ENCODE measurements around the gene TMEM179. TPM values are rescaled to one million over a fixed set of nuclear protein-coding genes. Genes with fewer than 3 reads are reported as not detected.

TMEM179 gene
- total RNA-seq, 4 donors from 2014 or later = not detected

GRCh38 chr14:104587641-104588040 lies 16.9 kb downstream of the TMEM179 start:
- no peak overlapping the region for H3K4me3 ChIP-seq (ENCODE audit: low read depth, poor library complexity, severe bottlenecking)
- TF ChIP-seq POLR2A (IDR thresholded peaks at IDR 0.05) (no peak), CTCF (IDR thresholded peaks at IDR 0.05) (no peak)
- 48 to 66% methylated on average over 14 to 19 of the region's 19 CpGs for WGBS, 2 donors
- DNase-seq (ENCODE audit: low spot score in 2 of 2) = no peak
- intact Hi-C loops (cut with DNase I; ENCODE audit: low total_unique reads) = no loop called here

- TF ChIP-seq CTCF (IDR thresholded peaks at IDR 0.05) (no peak), POLR2A (IDR thresholded peaks at IDR 0.05) (no peak)
- DNase-seq (ENCODE audit: low spot score in 2 of 2) = no peak
- H3K4me3 ChIP-seq (ENCODE audit: low read depth, poor library complexity, severe bottlenecking) = no peak overlapping the region
- WGBS, 2 donors = 58 to 75% methylated on average over 13 to 19 of the region's 19 CpGs
- intact Hi-C loops (cut with DNase I; ENCODE audit: low total_unique reads) = no loop called here
These were observed 17.5 kb downstream of the TMEM179 start for GRCh38 chr14:104586832-104587620.

- whole genome bisulfite sequencing, 2 donors = 68 to 71% methylated on average over 24 of the region's 24 CpGs
- intact Hi-C loops (cut with DNase I; ENCODE audit: low total_unique reads) = no loop called here
- TF ChIP-seq CTCF (IDR thresholded peaks at IDR 0.05) = no peak
- TF ChIP-seq POLR2A (IDR thresholded peaks at IDR 0.05) = no peak
- DNase-seq (ENCODE audit: low spot score in 2 of 2) = no peak
- no peak overlapping the region for H3K4me3 ChIP-seq (ENCODE audit: low read depth, poor library complexity, severe bottlenecking)
These were observed 18.4 kb downstream of the TMEM179 start for GRCh38 chr14:104585966-104586697.

- no peak for TF ChIP-seq POLR2A (IDR thresholded peaks at IDR 0.05)
- TF ChIP-seq CTCF (IDR thresholded peaks at IDR 0.05) = no peak
- intact Hi-C loops (cut with DNase I; ENCODE audit: low total_unique reads) = no loop called here
- no peak for DNase-seq (ENCODE audit: low spot score in 2 of 2)
- WGBS, 2 donors = 78 to 83% methylated on average over 10 of the region's 10 CpGs
- H3K4me3 ChIP-seq (ENCODE audit: low read depth, poor library complexity, severe bottlenecking) = no peak overlapping the region
These were observed 20.0 kb downstream of the TMEM179 start for GRCh38 chr14:104584557-104584956.

GRCh38 chr14:104583424-104584306 lies 20.9 kb downstream of the TMEM179 start:
- 72 to 75% methylated on average over 17 to 27 of the region's 27 CpGs for WGBS, 2 donors
- DNase-seq (ENCODE audit: low spot score in 2 of 2) = no peak
- intact Hi-C loops (cut with DNase I; ENCODE audit: low total_unique reads) = no loop called here
- no peak overlapping the region for H3K4me3 ChIP-seq (ENCODE audit: low read depth, poor library complexity, severe bottlenecking)
- no peak for TF ChIP-seq CTCF (IDR thresholded peaks at IDR 0.05)

All from lower leg skin (tissue), 4 donors.